Lung (tissue), 12 donors: Measurements from ENCODE around the gene PLXDC1. TPM values are rescaled to one million over a fixed set of nuclear protein-coding genes. Genes with fewer than 3 reads are reported as not detected.

Experiments
- ATAC-seq: fragments of 200-7000 bp; cut with Tn5 transposase; one replicate; pipeline ENCODE4 v1.9.1; 2020; ENCODE audit warnings: moderate number of reproducible peaks; ENCODE audit not compliant: insufficient read depth, low FRiP score
- DNase-seq, 3 donors: peaks; one replicate each; pipeline ENCODE4 v3.0.0-alpha.2; 2013 to 2017
- H3K27ac ChIP-seq, 2 donors: one replicate each; pipeline ENCODE4 v1.5.1; 2013; ENCODE audit warnings: mild to moderate bottlenecking in 2 of 2, moderate library complexity in 2 of 2, control low read depth in 1 of 2, inconsistent platforms in 1 of 2, low read depth in 1 of 2, low read length in 1 of 2
- H3K27me3 ChIP-seq, 3 donors: one replicate each; pipeline ENCODE4 v1.5.1; 2013; ENCODE audit warnings: low read length in 2 of 3; ENCODE audit not compliant: control insufficient read depth in 3 of 3, insufficient read depth in 3 of 3
- H3K36me3 ChIP-seq, 4 donors: one replicate each; pipeline ENCODE4 v1.5.1; 2013; ENCODE audit warnings: low read length in 4 of 4, mild to moderate bottlenecking in 1 of 4, moderate library complexity in 1 of 4; ENCODE audit not compliant: control insufficient read depth in 4 of 4, insufficient read depth in 4 of 4
- H3K4me1 ChIP-seq, 5 donors: one replicate each; pipeline ENCODE4 v1.5.1; 2013; ENCODE audit warnings: low read length in 5 of 5, mild to moderate bottlenecking in 2 of 5, moderate library complexity in 1 of 5; ENCODE audit not compliant: control insufficient read depth in 5 of 5, insufficient read depth in 5 of 5
- H3K4me3 ChIP-seq: one replicate; pipeline ENCODE4 v1.5.1; 2013; ENCODE audit warnings: mild to moderate bottlenecking, control low read depth, moderate library complexity
- H3K9ac ChIP-seq, 2 donors: one replicate each; pipeline ENCODE4 v1.5.1; 2013; ENCODE audit warnings: low read length in 2 of 2, control low read depth in 1 of 2; ENCODE audit not compliant: insufficient read depth in 1 of 2
- H3K9me3 ChIP-seq, 4 donors: one replicate each; pipeline ENCODE4 v1.5.1; 2013; ENCODE audit warnings: low read length in 3 of 4, mild to moderate bottlenecking in 1 of 4, moderate library complexity in 1 of 4; ENCODE audit not compliant: control insufficient read depth in 4 of 4, insufficient read depth in 3 of 4
- CTCF ChIP-seq: IDR thresholded peaks from 2 replicates; pipeline ENCODE4 v1.5.1; 2012; ENCODE audit warnings: mild to moderate bottlenecking; ENCODE audit errors: control extremely low read depth, extremely low read depth
- WGBS, 2 donors: extraction: QIAGEN DNeasy Blood & Tissue Kit; methylation state at CpG; one replicate each; pipeline ENCODE4 v1.1.7; 2013; 5-methylcytosine and 5-hydroxymethylcytosine counted together
- polyA plus RNA-seq, 2 donors: library from polyadenylated mRNA; stranded (reverse); fragments of 200-250 nt; gene quantifications; one replicate each; pipeline ENCODE4 v1.2.1, GENCODE V29; 2013
- total RNA-seq, 2 donors: library from RNA; depleted of rRNA in 1 of 2; stranded (reverse); fragments of >200 nt in 1 of 2; gene quantifications; one replicate each; pipeline ENCODE4 v1.2.1, GENCODE V29; 2014 to 2021
- donor health status: control.
- donor health status: control.
- donor health status: Bipolar disorder and iron deficiency.
- donor health status: healthy.
- donor health status: DM: yes; HTN: yes; CAD: no.

PLXDC1 gene
- total and polyA plus RNA-seq, 4 donors: 1.7 to 7.3 (median 5.4) TPM

GRCh38 chr17:39073353-39073752 lies 78.1 kb downstream of the PLXDC1 start:
- Histone ChIP-seq H3K9me3 (no peaks in the 10 kb centered on the region), H3K36me3 (no peaks in the 10 kb centered on the region), H3K27ac (no peak overlapping the region), H3K27me3 (no peaks in the 10 kb centered on the region), H3K4me1 (no peaks in the 10 kb centered on the region), H3K9ac (no peak overlapping the region), H3K4me3 (no peak overlapping the region)
- WGBS, 2 donors: 96 to 97% methylated on average over 3 of the region's 3 CpGs
- ATAC-seq (no peak), DNase-seq (no peak)
- TF ChIP-seq CTCF: no peak

- WGBS, 2 donors: 73 to 84% methylated on average over 4 of the region's 4 CpGs
- no peak for ATAC-seq
- H3K27ac ChIP-seq: no peak overlapping the region
- no peak overlapping the region for H3K4me3 ChIP-seq
- TF ChIP-seq CTCF: no peak
- no peak for DNase-seq
- no peaks in the 10 kb centered on the region for H3K4me1 ChIP-seq
- H3K27me3 ChIP-seq: no peaks in the 10 kb centered on the region
- H3K9ac ChIP-seq: no peak overlapping the region
- H3K36me3 ChIP-seq: no peaks in the 10 kb centered on the region
- H3K9me3 ChIP-seq: peaks cover 0 to 3% (median 0%) of the 10 kb centered on the region in 4 donors
These were observed 79.9 kb downstream of the PLXDC1 start for GRCh38 chr17:39071573-39071972.

GRCh38 chr17:39069114-39069756 lies 82.2 kb downstream of the PLXDC1 start:
- peak; percentile 37 for TF ChIP-seq CTCF
- WGBS, 2 donors: 74 to 81% methylated on average over 8 of the region's 8 CpGs
- no peak overlapping the region for H3K9ac ChIP-seq
- no peaks in the 10 kb centered on the region for H3K36me3 ChIP-seq
- no peaks in the 10 kb centered on the region for H3K4me1 ChIP-seq
- no peak overlapping the region for H3K27ac ChIP-seq
- H3K9me3 ChIP-seq: peaks cover 0 to 3% (median 0%) of the 10 kb centered on the region in 4 donors
- no peaks in the 10 kb centered on the region for H3K27me3 ChIP-seq
- H3K4me3 ChIP-seq: no peak overlapping the region
- no peak for ATAC-seq
- DNase-seq: peak; percentile 31 to 71 (median 62)

GRCh38 chr17:39064819-39065218 lies 86.6 kb downstream of the PLXDC1 start:
- DNase-seq: no peak
- Histone ChIP-seq H3K4me3 (no peak overlapping the region), H3K9ac (no peak overlapping the region), H3K27me3 (no peaks in the 10 kb centered on the region), H3K4me1 (no peaks in the 10 kb centered on the region), H3K27ac (no peak overlapping the region), H3K9me3 (peaks cover 0 to 3% (median 0%) of the 10 kb centered on the region in 4 donors), H3K36me3 (no peaks in the 10 kb centered on the region)
- TF ChIP-seq CTCF: no peak
- no peak for ATAC-seq
- 69 to 80% methylated on average over 5 of the region's 5 CpGs for WGBS, 2 donors
